Stomach smooth muscle (tissue), 2 donors: Measurements from ENCODE around the gene VPS26A.
"Not testable (repeated sequence)": the region's sequence is repeated elsewhere in the genome, so short reads cannot be mapped to it uniquely, and the experiment has no call there.

Experiments used
- H3K27ac ChIP-seq: one replicate; pipeline ENCODE4 v1.7.0; 2013; ENCODE audit warnings: mild to moderate bottlenecking, low read length, inconsistent platforms
- H3K27me3 ChIP-seq, 2 donors: one replicate each; pipeline ENCODE4 v1.7.0; 2013; ENCODE audit warnings: low read length in 2 of 2; ENCODE audit not compliant: insufficient read depth in 2 of 2, control insufficient read depth in 1 of 2
- H3K36me3 ChIP-seq, 2 donors: one replicate each; pipeline ENCODE4 v1.7.0; 2013; ENCODE audit warnings: low read length in 2 of 2; ENCODE audit not compliant: control insufficient read depth in 2 of 2, insufficient read depth in 2 of 2
- H3K4me1 ChIP-seq: one replicate; pipeline ENCODE4 v1.7.0; 2013; ENCODE audit warnings: low read length; ENCODE audit not compliant: control insufficient read depth, insufficient read depth
- H3K4me3 ChIP-seq, 2 donors: one replicate each; pipeline ENCODE4 v1.7.0; 2013; ENCODE audit warnings: low read length in 2 of 2
- H3K9ac ChIP-seq, 2 donors: one replicate each; pipeline ENCODE4 v1.7.0; 2013; ENCODE audit warnings: low read length in 2 of 2, mild to moderate bottlenecking in 1 of 2
- H3K9me3 ChIP-seq, 2 donors: one replicate each; pipeline ENCODE4 v1.7.0; 2013; ENCODE audit warnings: low read length in 2 of 2; ENCODE audit not compliant: control insufficient read depth in 2 of 2
- donor health status: healthy.
- donor health status: Pancreatic carcinoma.

Gene VPS26A

GRCh38 chr10:69142074-69142473, 18.1 kb downstream of the VPS26A start:
- H3K9ac ChIP-seq, H3K36me3 ChIP-seq, H3K27me3 ChIP-seq, H3K27ac ChIP-seq, H3K4me3 ChIP-seq, H3K9me3 ChIP-seq, H3K4me1 ChIP-seq: not testable (repeated sequence)

- no peak overlapping the region for H3K9ac ChIP-seq
- no peak overlapping the region for H3K27ac ChIP-seq
- no peaks in the 10 kb centered on the region for H3K9me3 ChIP-seq
- H3K4me1 ChIP-seq: no peaks in the 10 kb centered on the region
- H3K4me3 ChIP-seq: no peak overlapping the region
- no peaks in the 10 kb centered on the region for H3K27me3 ChIP-seq
- H3K36me3 ChIP-seq: no peaks in the 10 kb centered on the region
Observed at GRCh38 chr10:69142983-69143382, 19.0 kb downstream of the VPS26A start.

GRCh38 chr10:69145329-69145728, 21.4 kb downstream of the VPS26A start:
- Histone ChIP-seq H3K36me3 (no peaks in the 10 kb centered on the region), H3K9ac (no peak overlapping the region), H3K4me1 (no peaks in the 10 kb centered on the region), H3K9me3 (no peaks in the 10 kb centered on the region), H3K27me3 (no peaks in the 10 kb centered on the region), H3K4me3 (no peak overlapping the region), H3K27ac (no peak overlapping the region)

GRCh38 chr10:69145864-69146263, 21.9 kb downstream of the VPS26A start:
- Histone ChIP-seq H3K27me3 (no peaks in the 10 kb centered on the region), H3K4me1 (no peaks in the 10 kb centered on the region), H3K9ac (no peak overlapping the region), H3K27ac (no peak overlapping the region), H3K36me3 (no peaks in the 10 kb centered on the region), H3K9me3 (no peaks in the 10 kb centered on the region), H3K4me3 (no peak overlapping the region)

GRCh38 chr10:69146759-69147158, 22.8 kb downstream of the VPS26A start:
- Histone ChIP-seq H3K9me3 (no peaks in the 10 kb centered on the region), H3K27me3 (no peaks in the 10 kb centered on the region), H3K4me1 (no peaks in the 10 kb centered on the region), H3K9ac (no peak overlapping the region), H3K36me3 (no peaks in the 10 kb centered on the region), H3K4me3 (no peak overlapping the region), H3K27ac (no peak overlapping the region)

GRCh38 chr10:69151984-69152383, 28.0 kb downstream of the VPS26A start:
- peaks cover 0 to 3% of the 10 kb centered on the region in 2 donors for H3K36me3 ChIP-seq
- H3K9me3 ChIP-seq: no peaks in the 10 kb centered on the region
- no peak overlapping the region for H3K4me3 ChIP-seq
- H3K27ac ChIP-seq: no peak overlapping the region
- H3K9ac ChIP-seq: no peak overlapping the region
- H3K27me3 ChIP-seq: no peaks in the 10 kb centered on the region
- H3K4me1 ChIP-seq: no peaks in the 10 kb centered on the region

- Histone ChIP-seq H3K27me3 (no peaks in the 10 kb centered on the region), H3K9me3 (no peaks in the 10 kb centered on the region), H3K27ac (no peak overlapping the region), H3K4me1 (no peaks in the 10 kb centered on the region), H3K9ac (no peak overlapping the region), H3K4me3 (no peak overlapping the region), H3K36me3 (peaks cover under 1 to 7% of the 10 kb centered on the region in 2 donors)
Observed at GRCh38 chr10:69153227-69153626, 29.2 kb downstream of the VPS26A start.

GRCh38 chr10:69160809-69161241, 36.8 kb downstream of the VPS26A start:
- H3K27ac ChIP-seq: no peak overlapping the region
- peaks cover 20 to 24% of the 10 kb centered on the region in 2 donors for H3K36me3 ChIP-seq
- H3K9me3 ChIP-seq: no peaks in the 10 kb centered on the region
- H3K27me3 ChIP-seq: no peaks in the 10 kb centered on the region
- no peaks in the 10 kb centered on the region for H3K4me1 ChIP-seq
- H3K9ac ChIP-seq: no peak overlapping the region
- no peak overlapping the region for H3K4me3 ChIP-seq

GRCh38 chr10:69168493-69168892, 44.5 kb downstream of the VPS26A start:
- Histone ChIP-seq H3K27me3 (no peaks in the 10 kb centered on the region), H3K4me3 (no peak overlapping the region), H3K27ac (no peak overlapping the region), H3K9me3 (no peaks in the 10 kb centered on the region), H3K9ac (no peak overlapping the region), H3K4me1 (no peaks in the 10 kb centered on the region), H3K36me3 (peaks cover 9 to 14% of the 10 kb centered on the region in 2 donors)

GRCh38 chr10:69172241-69172982, 48.4 kb downstream of the VPS26A start:
- Histone ChIP-seq H3K27ac (no peak overlapping the region), H3K4me1 (no peaks in the 10 kb centered on the region), H3K9ac (no peak overlapping the region), H3K36me3 (peaks cover 3 to 10% of the 10 kb centered on the region in 2 donors), H3K4me3 (no peak overlapping the region), H3K9me3 (no peaks in the 10 kb centered on the region), H3K27me3 (no peaks in the 10 kb centered on the region)

- H3K9ac ChIP-seq, H3K27me3 ChIP-seq, H3K4me1 ChIP-seq, H3K36me3 ChIP-seq, H3K9me3 ChIP-seq, H3K27ac ChIP-seq, H3K4me3 ChIP-seq: not testable (repeated sequence)
Observed at GRCh38 chr10:69175326-69175725, 51.3 kb downstream of the VPS26A start.
